Lower leg skin (tissue), 4 donors: ENCODE data around the gene CLIC3. TPM values are rescaled to one million over a fixed set of nuclear protein-coding genes. Genes with fewer than 3 reads are reported as not detected.

ENCODE experiments used
- DNase-seq, 2 donors: peaks; one replicate each; pipeline ENCODE4 v3.0.0-alpha.2; 2019; ENCODE audit warnings: low spot score in 2 of 2
- H3K4me3 ChIP-seq: fragments of 200-600 bp; sonication (generic); 2 replicates; pipeline ENCODE4 v1.5.1; 2017; ENCODE audit warnings: mild to moderate bottlenecking, low read depth; ENCODE audit not compliant: poor library complexity, severe bottlenecking
- POLR2A ChIP-seq, 2 donors: fragments of 450-650 bp; IDR thresholded peaks; one replicate each; pipeline ENCODE4 v1.6.1; 2016 to 2017; ENCODE audit warnings: antibody characterized with exemption in 2 of 2, mild to moderate bottlenecking in 1 of 2, moderate library complexity in 1 of 2
- WGBS, 2 donors: methylation state at CpG; one replicate each; pipeline ENCODE4 v1.1.5; 2018; 5-methylcytosine and 5-hydroxymethylcytosine counted together
- intact Hi-C: fragments of 100-400 bp; cut with DNase I; formaldehyde crosslinking; loops from one replicate; pipeline ENCODE4 v1.15.0; 2023; ENCODE audit warnings: low total_unique reads
- total RNA-seq, 4 donors: library from RNA; depleted of rRNA; stranded (reverse); fragments of >200 nt; gene quantifications; one replicate each; pipeline ENCODE4 v1.1.0, GENCODE V29; 2016
- TF ChIP-seq, protein P1 (sequence below), 3 donors: fragments of 450-650 bp; IDR thresholded peaks; one replicate each; pipeline ENCODE4 v1.5.1; 2016; ENCODE audit warnings: antibody characterized with exemption in 3 of 3, mild to moderate bottlenecking in 3 of 3, moderate library complexity in 2 of 3

The CLIC3 gene
- total RNA-seq, 4 donors from 2014 or later, result 114 to 328 (median 163) TPM

- 39 to 51% methylated on average over 23 to 31 of the region's 41 CpGs for WGBS, 2 donors
- DNase-seq, result no peak
- intact Hi-C loops, result no loop called here
- TF ChIP-seq, protein P1, sequence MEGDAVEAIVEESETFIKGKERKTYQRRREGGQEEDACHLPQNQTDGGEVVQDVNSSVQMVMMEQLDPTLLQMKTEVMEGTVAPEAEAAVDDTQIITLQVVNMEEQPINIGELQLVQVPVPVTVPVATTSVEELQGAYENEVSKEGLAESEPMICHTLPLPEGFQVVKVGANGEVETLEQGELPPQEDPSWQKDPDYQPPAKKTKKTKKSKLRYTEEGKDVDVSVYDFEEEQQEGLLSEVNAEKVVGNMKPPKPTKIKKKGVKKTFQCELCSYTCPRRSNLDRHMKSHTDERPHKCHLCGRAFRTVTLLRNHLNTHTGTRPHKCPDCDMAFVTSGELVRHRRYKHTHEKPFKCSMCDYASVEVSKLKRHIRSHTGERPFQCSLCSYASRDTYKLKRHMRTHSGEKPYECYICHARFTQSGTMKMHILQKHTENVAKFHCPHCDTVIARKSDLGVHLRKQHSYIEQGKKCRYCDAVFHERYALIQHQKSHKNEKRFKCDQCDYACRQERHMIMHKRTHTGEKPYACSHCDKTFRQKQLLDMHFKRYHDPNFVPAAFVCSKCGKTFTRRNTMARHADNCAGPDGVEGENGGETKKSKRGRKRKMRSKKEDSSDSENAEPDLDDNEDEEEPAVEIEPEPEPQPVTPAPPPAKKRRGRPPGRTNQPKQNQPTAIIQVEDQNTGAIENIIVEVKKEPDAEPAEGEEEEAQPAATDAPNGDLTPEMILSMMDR (IDR thresholded peaks at IDR 0.05), result no peak
- no peak for TF ChIP-seq POLR2A (IDR thresholded peaks at IDR 0.05)
- no peak overlapping the region for H3K4me3 ChIP-seq
These were observed 17.4 kb downstream of the CLIC3 start for GRCh38 chr9:136978865-136979544.

DNA sequence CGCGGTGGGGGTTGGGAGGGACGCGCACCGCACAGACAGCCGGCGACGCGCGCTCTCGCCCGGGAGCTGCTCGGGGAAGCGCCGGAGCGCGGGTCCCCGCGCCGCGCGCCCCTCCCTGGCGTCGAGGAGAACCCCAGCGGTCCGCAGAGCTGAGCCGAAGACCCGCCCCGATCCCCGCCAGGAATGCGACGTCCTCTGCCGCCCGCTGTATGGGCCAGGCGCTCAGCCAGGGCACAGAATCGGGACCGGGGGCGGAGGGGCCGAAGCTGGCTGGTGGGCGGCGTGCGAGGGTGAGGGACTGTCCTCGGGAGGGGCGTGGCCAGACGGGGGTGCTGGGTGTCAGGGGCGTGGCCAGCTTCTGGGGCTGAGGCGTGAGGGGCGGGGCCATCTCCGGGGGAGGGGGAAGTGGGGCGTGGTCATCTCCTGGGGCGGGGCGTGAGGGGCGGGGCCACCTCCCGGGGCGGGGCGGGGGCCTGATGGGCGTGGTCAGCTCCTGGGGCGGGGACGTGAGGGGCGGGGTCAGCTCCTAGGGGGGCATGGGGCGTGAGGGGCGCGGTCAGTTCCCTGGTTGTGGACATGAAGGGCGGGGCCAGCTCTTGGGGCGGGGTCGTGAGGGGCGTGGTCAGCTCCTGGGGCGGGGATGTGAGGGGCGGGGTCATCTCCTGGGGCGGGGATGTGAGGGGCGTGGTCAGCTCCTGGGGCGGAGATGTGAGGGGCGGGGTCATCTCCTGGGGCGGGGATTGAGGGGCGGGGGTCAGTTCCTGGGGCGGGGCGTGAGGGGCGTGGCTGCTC, 18.1 kb downstream of the CLIC3 start:
- H3K4me3 ChIP-seq, result no peak overlapping the region
- TF ChIP-seq, protein P1 (IDR thresholded peaks at IDR 0.05), result no peak
- no peak for TF ChIP-seq POLR2A (IDR thresholded peaks at IDR 0.05)
- intact Hi-C loops, result no loop called here
- peak; percentile 57 to 92 for DNase-seq
- WGBS, 2 donors, result 0 to 9% methylated on average over 2 to 4 of the region's 78 CpGs

- TF ChIP-seq, protein P1 (IDR thresholded peaks at IDR 0.05), result no peak
- TF ChIP-seq POLR2A (IDR thresholded peaks at IDR 0.05), result no peak
- WGBS, 2 donors, result 34 to 72% methylated on average over 3 to 21 of the region's 33 CpGs
- no peak overlapping the region for H3K4me3 ChIP-seq
- intact Hi-C loops, result no loop called here
- no peak for DNase-seq
These were observed 18.7 kb downstream of the CLIC3 start for GRCh38 chr9:136977649-136978072.

DNA sequence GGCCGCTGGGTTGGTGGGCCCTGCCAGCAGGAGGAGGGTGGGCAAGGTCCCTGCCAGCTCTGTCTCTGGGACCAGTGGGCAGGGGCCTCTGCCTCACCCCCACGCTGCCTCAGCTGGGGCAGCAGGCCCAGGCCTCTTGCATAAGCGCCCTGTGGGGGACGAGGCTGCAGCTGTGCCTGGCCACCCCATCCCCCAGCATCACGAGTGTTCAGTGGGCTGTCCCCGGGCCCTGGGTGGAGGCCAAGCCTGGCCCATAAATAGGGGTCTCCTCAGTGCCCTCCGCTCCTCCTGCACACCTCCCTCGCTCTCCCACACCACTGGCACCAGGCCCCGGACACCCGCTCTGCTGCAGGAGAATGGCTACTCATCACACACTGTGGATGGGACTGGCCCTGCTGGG, 19.1 kb downstream of the CLIC3 start, which contains the start of gene PTGDS:
PTGDS (plus strand) TSS at position 282 of the 400 bp plus-strand sequence; CDS start at position 357, 75 bp downstream.
- intact Hi-C loops, result no loop called here
- no peak for DNase-seq
- 72 to 84% methylated on average over 8 to 9 of the region's 10 CpGs for WGBS, 2 donors
- no peak for TF ChIP-seq POLR2A (IDR thresholded peaks at IDR 0.05)
- TF ChIP-seq, protein P1 (IDR thresholded peaks at IDR 0.05), result no peak
- no peak within 1 kb of the TSS for H3K4me3 ChIP-seq

GRCh38 chr9:136975644-136976043, 20.7 kb downstream of the CLIC3 start:
- H3K4me3 ChIP-seq, result no peak overlapping the region
- 30 to 44% methylated on average over 7 to 14 of the region's 14 CpGs for WGBS, 2 donors
- no peak for DNase-seq
- intact Hi-C loops, result no loop called here
- TF ChIP-seq, protein P1 (IDR thresholded peaks at IDR 0.05), result no peak
- no peak for TF ChIP-seq POLR2A (IDR thresholded peaks at IDR 0.05)
